Activated CD8-positive, alpha-beta T cell treated with anti-CD3 and anti-CD28 coated beads for 36 hours (primary cell): Measurements from ENCODE around the gene CDK5RAP3. TPM values are rescaled to one million over a fixed set of nuclear protein-coding genes. Genes with fewer than 3 reads are reported as not detected.

Source experiments
- ATAC-seq: fragments of 200-7000 bp; cut with Tn5 transposase; one replicate; pipeline ENCODE4 v1.10.0; 2021; ENCODE audit warnings: mild to moderate bottlenecking, moderate library complexity
- CTCF ChIA-PET: fragments of 350-600 bp; sonication (Branson Sonifier 250); formaldehyde crosslinking; loops from one replicate; lab custom pipeline; 2021; ENCODE audit warnings: antibody characterized with exemption; lab: Charles Lee
- POLR2A ChIA-PET: fragments of 350-600 bp; sonication (Branson Sonifier 250); formaldehyde crosslinking; loops from one replicate; lab custom pipeline; 2021; ENCODE audit warnings: antibody characterized with exemption; lab: Charles Lee
- DNase-seq: peaks from one replicate; pipeline ENCODE4 v3.0.0-alpha.2; 2020
- H3K27ac Mint-ChIP-seq: one replicate; pipeline ENCODE4 v1.8.0; 2021; ENCODE audit warnings: mild to moderate bottlenecking, mixed read lengths
- H3K27me3 Mint-ChIP-seq: one replicate; pipeline ENCODE4 v1.8.0; 2021; ENCODE audit warnings: mixed read lengths
- H3K36me3 Mint-ChIP-seq: one replicate; pipeline ENCODE4 v1.8.0; 2021; ENCODE audit warnings: low read depth, mixed read lengths
- H3K4me1 Mint-ChIP-seq: one replicate; pipeline ENCODE4 v1.8.0; 2021; ENCODE audit warnings: low read depth, mixed read lengths
- H3K4me3 Mint-ChIP-seq: one replicate; pipeline ENCODE4 v1.8.0; 2021; ENCODE audit warnings: mild to moderate bottlenecking, moderate library complexity, mixed read lengths
- H3K9me3 Mint-ChIP-seq: one replicate; pipeline ENCODE4 v1.8.0; 2021; ENCODE audit warnings: mixed read lengths
- intact Hi-C: fragments of 100-400 bp; cut with micrococcal nuclease; formaldehyde crosslinking; loops from one replicate; pipeline ENCODE4 v1.10.0; 2022
- total RNA-seq, 2 experiments: library from RNA; stranded (reverse); gene quantifications; one replicate each; pipeline ENCODE4 v1.2.3, GENCODE V29; 2021
- TF ChIP-seq, protein P1 (sequence below): fragments of 200-600 bp; IDR thresholded peaks from one replicate; pipeline ENCODE4 v1.8.0; 2022; ENCODE audit warnings: antibody characterized with exemption, mild to moderate bottlenecking

CDK5RAP3 gene
- total RNA-seq, 2 experiments from 2014 or later: 161 to 171 TPM

DNA sequence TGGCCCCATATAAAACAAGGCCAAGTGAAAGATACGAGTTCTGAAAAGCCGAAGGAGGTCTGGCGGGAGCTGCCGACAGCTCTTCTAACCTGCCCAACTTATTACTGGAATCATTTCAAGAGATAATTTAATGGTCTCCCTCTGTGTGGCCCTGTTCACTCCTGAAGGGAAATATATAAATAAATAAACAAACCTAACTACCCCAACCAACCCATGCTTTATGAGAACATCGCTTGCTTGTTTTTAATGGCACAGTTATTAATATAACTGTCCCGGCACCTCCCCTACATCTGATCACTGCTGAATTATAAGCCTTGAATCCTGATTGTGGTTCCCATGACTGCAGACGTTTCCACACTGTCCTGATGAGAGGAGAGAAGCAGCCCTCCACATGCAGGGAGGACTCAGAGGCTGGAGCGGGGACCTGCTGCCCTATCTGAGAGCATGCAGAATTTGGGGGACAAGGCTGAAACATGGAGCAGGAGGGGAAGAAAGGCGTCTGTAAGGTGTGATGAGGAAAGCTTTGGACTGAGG, 22.2 kb downstream of the CDK5RAP3 start:
- no peak overlapping the region for H3K4me3 Mint-ChIP-seq
- peaks cover 2% of the 10 kb centered on the region for H3K27me3 Mint-ChIP-seq
- ATAC-seq (no peak), DNase-seq (no peak)
- H3K36me3 Mint-ChIP-seq: no peaks in the 10 kb centered on the region
- CTCF ChIA-PET: interaction anchor here (0.9 to 1.4 kb wide), 2 partner anchors 10 to 25 kb away, joined by 3 read pairs; no protein-coding TSS in a partner anchor
- TF ChIP-seq, protein P1, sequence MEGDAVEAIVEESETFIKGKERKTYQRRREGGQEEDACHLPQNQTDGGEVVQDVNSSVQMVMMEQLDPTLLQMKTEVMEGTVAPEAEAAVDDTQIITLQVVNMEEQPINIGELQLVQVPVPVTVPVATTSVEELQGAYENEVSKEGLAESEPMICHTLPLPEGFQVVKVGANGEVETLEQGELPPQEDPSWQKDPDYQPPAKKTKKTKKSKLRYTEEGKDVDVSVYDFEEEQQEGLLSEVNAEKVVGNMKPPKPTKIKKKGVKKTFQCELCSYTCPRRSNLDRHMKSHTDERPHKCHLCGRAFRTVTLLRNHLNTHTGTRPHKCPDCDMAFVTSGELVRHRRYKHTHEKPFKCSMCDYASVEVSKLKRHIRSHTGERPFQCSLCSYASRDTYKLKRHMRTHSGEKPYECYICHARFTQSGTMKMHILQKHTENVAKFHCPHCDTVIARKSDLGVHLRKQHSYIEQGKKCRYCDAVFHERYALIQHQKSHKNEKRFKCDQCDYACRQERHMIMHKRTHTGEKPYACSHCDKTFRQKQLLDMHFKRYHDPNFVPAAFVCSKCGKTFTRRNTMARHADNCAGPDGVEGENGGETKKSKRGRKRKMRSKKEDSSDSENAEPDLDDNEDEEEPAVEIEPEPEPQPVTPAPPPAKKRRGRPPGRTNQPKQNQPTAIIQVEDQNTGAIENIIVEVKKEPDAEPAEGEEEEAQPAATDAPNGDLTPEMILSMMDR: no peak
- H3K9me3 Mint-ChIP-seq: no peaks in the 10 kb centered on the region
- H3K4me1 Mint-ChIP-seq: no peaks in the 10 kb centered on the region
- POLR2A ChIA-PET: no interaction called here
- no peak overlapping the region for H3K27ac Mint-ChIP-seq
- intact Hi-C loops: no loop called here

DNA sequence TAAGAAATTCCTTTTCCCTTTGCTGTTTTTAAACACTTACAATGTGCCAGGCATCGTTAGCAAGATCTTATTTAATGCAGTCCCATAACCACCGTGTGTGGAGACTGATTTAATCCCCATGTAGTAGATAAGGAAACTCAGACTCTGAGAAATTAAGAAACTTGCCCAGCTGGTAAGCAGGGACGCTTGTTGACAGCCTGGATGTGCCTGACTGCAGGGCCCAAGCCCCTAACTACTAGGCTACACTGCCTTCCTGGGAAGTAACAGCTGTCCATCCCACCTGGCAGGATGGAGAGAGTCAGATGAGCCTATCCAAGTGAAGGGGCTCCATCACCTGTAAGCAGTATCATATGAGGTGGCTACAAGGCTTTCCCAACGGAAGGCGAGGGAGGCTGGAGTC, 23.1 kb downstream of the CDK5RAP3 start:
- CTCF ChIA-PET: interaction anchor here (0.8 to 1.4 kb wide), 2 partner anchors 11 to 14 kb away, joined by 3 read pairs; no protein-coding TSS in a partner anchor
- Mint-ChIP-seq H3K9me3 (no peaks in the 10 kb centered on the region), H3K27ac (no peak overlapping the region), H3K36me3 (no peaks in the 10 kb centered on the region), H3K27me3 (peaks cover 2% of the 10 kb centered on the region), H3K4me3 (no peak overlapping the region), H3K4me1 (no peaks in the 10 kb centered on the region)
- TF ChIP-seq, protein P1: no peak
- POLR2A ChIA-PET: interaction anchor here (1.3 kb wide), 1 partner anchor 22 kb away, joined by 5 read pairs; no protein-coding TSS in a partner anchor
- no peak for ATAC-seq
- DNase-seq: no peak
- intact Hi-C loops: no loop called here

DNA sequence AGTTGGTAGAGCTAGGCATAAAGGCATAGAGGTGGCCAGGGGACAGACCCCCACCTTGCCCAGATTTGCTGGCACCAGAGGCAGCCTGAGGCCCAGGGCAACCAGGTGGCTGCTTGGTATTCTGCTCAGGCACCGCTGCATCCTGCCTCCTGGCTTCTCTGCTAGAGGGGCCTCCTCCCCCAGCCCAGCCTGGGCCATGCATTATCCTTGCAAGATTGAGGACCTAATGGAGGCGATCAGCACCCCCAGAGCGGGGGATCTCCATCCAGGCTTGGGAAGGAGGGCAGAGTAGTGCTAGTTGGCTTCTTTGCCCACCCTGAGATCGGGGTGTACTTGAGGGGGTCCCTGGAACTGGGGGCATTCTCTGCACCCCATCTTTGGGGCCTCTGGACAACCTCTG, 23.8 kb downstream of the CDK5RAP3 start:
- TF ChIP-seq, protein P1: no peak
- Mint-ChIP-seq H3K4me1 (no peaks in the 10 kb centered on the region), H3K27me3 (peaks cover 2% of the 10 kb centered on the region), H3K36me3 (no peaks in the 10 kb centered on the region), H3K27ac (no peak overlapping the region), H3K4me3 (no peak overlapping the region), H3K9me3 (no peaks in the 10 kb centered on the region)
- CTCF ChIA-PET: interaction anchor here (0.8 to 1.4 kb wide), 2 partner anchors 11 to 13 kb away, joined by 3 read pairs; no protein-coding TSS in a partner anchor
- intact Hi-C loops: no loop called here
- POLR2A ChIA-PET: interaction anchor here (1.3 to 1.5 kb wide), 2 partner anchors 11 to 23 kb away, joined by 4 to 5 read pairs; no protein-coding TSS in a partner anchor
- DNase-seq (no peak), ATAC-seq (no peak)

DNA sequence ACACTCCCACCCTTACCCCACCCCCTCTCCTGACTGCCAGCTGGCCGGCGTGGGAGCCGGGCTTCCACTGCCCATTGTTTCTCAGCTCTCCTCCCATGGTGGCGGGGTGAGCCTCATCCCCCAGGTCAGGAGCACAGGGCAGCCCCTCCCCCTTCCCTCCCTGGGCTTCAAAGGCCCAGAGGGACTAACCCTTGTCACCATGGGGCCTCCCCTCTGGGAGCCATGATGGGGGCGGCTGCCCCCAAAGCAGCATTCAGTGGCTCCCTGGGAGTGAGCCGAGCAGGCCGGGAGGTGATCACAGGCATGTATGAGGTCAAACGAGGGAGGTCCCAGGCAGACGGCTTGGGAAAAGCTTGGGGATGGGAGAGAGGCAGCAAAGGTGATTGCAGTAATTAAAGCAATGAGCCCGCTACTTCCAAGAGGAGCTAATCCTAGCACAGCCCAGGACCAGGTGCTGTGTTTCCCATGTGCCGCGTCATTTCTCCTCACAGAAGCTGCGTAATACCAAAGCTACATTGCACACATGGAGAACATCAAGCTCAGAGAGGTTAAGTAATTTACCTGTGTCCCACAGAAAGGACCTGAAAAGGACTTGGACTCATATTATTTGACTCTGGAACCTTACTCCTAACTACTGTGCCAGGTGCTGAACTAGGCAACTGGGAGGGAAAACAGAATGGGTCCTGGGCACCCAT, 24.5 kb downstream of the CDK5RAP3 start:
- intact Hi-C loops: no loop called here
- POLR2A ChIA-PET: interaction anchor here (1.5 kb wide), 1 partner anchor 12 kb away, joined by 4 read pairs; no protein-coding TSS in a partner anchor
- peaks cover 2% of the 10 kb centered on the region for H3K27me3 Mint-ChIP-seq
- CTCF ChIA-PET: interaction anchor here (0.8 kb wide), 1 partner anchor 25 kb away, joined by 3 read pairs; the partner anchor contains the start of gene CDK5RAP3
- H3K9me3 Mint-ChIP-seq: no peaks in the 10 kb centered on the region
- no peak for ATAC-seq
- H3K36me3 Mint-ChIP-seq: no peaks in the 10 kb centered on the region
- H3K4me1 Mint-ChIP-seq: no peaks in the 10 kb centered on the region
- TF ChIP-seq, protein P1: no peak
- no peak overlapping the region for H3K27ac Mint-ChIP-seq
- no peak overlapping the region for H3K4me3 Mint-ChIP-seq
- no peak for DNase-seq

DNA sequence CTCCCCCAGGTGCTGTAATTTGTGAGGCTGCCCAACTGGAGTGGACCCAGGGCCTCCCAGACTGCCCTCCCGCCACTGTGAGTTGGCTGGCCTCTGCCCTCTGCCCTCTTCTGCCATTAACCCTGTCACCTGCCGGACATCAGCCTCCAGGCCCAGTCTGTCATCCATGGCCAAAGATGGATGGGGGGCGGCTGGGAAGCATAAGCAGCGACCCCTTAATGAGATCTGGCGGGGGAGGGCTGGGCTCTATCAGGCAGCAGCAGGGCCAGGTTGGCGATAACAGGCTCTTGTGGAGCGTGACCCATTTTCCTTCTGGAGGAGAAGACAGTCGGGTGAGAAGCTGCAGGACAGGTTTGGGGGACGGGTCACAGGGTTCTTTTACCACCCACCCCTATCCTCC, 25.3 kb downstream of the CDK5RAP3 start:
- no peaks in the 10 kb centered on the region for H3K4me1 Mint-ChIP-seq
- H3K27ac Mint-ChIP-seq: no peak overlapping the region
- no peaks in the 10 kb centered on the region for H3K9me3 Mint-ChIP-seq
- intact Hi-C loops: no loop called here
- CTCF ChIA-PET: interaction anchor here (0.8 kb wide), 1 partner anchor 26 kb away, joined by 3 read pairs; the partner anchor contains the start of gene CDK5RAP3
- TF ChIP-seq, protein P1: no peak
- POLR2A ChIA-PET: no interaction called here
- H3K27me3 Mint-ChIP-seq: peaks cover 2% of the 10 kb centered on the region
- ATAC-seq: no peak
- H3K36me3 Mint-ChIP-seq: no peaks in the 10 kb centered on the region
- DNase-seq: no peak
- no peak overlapping the region for H3K4me3 Mint-ChIP-seq
